GM19372 (cell line): ENCODE data around the gene LCE1E.

ENCODE experiments used
- ATAC-seq: cut with Tn5 transposase; IDR thresholded peaks from one replicate; pipeline ENCODE4 v1.9.1; 2021; ENCODE audit warnings: mild to moderate bottlenecking, low read depth, moderate library complexity; ENCODE audit not compliant: unreplicated experiment

LCE1E gene, protein sequence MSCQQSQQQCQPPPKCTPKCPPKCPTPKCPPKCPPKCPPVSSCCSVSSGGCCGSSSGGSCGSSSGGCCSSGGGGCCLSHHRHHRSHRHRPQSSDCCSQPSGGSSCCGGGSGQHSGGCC

DNA sequence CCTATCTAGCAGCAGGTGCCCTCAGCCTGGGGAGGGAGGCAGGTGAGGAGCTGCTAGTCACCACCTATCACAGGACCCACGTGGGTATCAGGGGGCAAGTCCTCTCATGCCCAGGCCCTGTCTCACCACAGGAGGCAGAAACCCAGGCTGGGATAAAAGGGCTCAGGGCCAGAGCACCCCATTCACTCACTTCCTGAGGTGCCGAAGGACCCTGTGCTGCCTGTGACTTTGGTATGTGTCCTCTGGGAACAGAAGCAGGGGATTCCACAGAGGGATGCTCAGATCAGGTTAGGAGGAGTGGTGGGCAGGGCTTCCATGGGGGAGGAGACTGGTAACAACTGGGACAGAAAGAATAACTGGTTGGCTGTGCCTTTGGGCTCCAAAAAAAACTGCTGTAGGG lies at the start of gene LCE1E:
TSS of gene LCE1E (plus strand) at position 181 of the 400 bp plus-strand sequence. CDS start 1,043 bp downstream, outside the sequence.
- ATAC-seq = no peak

GRCh38 chr1:152737997-152738396 lies 48.1 kb upstream of the LCE1E start:
- ATAC-seq = no peak

- no peak for ATAC-seq
Observed at GRCh38 chr1:152739841-152740240, 46.2 kb upstream of the LCE1E start.

DNA sequence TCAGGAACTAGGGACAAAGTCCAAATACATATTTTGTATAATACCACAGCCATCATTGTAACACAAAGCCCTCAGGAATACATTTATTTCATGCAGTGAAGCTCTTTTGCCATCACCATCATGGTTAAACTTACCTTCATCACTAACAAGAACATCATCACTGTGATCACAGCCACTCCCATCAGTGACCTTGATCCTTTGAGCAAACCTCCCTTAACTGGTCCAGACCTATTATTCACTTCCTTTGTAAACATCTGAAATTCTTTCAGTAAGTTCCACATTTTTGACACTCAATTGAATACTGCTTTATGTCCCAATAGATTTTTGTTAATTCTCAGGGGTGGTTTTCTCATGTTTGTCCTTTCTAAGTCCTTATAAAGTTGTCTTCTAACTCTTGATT lies 44.4 kb upstream of the LCE1E start:
- ATAC-seq = no peak

GRCh38 chr1:152743371-152744145 lies 42.5 kb upstream of the LCE1E start:
- no peak for ATAC-seq

DNA sequence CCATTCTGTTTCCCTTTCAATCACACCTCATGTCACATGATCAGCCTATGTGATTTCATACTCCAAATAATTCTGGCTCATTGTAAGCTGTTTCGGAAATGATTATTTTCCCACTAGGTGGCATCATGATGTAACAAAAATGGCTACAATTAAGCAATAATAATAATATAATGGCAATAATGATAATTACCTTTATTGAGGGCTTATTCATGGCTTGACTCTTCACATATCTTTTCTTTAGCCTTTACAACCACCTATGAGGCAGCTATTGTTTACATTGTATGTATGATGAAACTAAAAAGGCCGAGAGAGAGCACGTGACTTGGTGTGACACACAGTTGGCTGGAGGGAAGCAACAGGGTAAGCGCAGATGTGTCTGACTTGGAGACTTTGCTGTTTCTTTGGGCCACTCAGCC lies 40.8 kb upstream of the LCE1E start:
- no peak for ATAC-seq

- ATAC-seq = no peak
Observed at GRCh38 chr1:152745765-152746444, 40.2 kb upstream of the LCE1E start.

DNA sequence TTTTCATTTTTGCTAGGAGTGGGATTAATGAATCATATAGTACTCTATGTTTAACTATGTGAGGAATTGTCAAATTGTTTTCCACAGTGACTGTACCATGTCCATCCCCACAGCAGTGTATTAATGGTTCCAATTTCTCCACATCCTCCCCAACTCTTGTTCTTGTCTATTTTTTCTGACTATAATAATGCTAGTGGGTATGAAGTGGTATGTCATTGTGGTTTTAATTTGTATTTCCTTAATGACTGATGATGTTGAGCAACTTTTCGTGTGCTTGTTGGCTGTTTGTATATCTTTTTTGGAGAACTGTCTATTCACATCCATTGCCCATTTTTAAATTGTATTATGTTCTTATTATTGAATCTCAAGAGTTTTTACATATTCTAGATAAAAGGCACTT lies 38.2 kb upstream of the LCE1E start:
- ATAC-seq = no peak

DNA sequence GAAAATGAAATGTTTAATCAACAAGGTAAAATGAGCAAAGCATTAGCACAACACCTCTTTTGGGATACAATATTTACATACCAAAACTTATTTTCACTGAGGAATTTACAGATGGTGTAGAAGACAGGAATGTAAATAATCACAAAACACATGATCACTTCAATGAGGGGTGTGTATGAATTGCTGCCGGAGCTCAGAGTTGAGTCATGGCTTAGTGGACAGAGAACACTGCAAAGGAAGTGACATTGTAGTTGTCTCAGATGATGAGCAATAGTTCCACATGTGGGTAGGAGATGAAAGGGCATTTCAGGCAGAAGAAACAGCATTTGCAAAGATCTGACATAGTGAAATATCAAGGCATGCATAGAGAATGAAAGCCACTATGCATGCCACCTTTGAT lies 33.8 kb upstream of the LCE1E start:
- no peak for ATAC-seq

GRCh38 chr1:152753586-152753985 lies 32.5 kb upstream of the LCE1E start:
- ATAC-seq = no peak

- no peak for ATAC-seq
Observed at GRCh38 chr1:152756872-152757271, 29.2 kb upstream of the LCE1E start.

GRCh38 chr1:152757747-152758146 lies 28.3 kb upstream of the LCE1E start, which contains the start of gene KPRP:
KPRP (plus strand) TSS chr1:152758025; CDS start chr1:152759589, 1,564 bp downstream.
- ATAC-seq = no peak

DNA sequence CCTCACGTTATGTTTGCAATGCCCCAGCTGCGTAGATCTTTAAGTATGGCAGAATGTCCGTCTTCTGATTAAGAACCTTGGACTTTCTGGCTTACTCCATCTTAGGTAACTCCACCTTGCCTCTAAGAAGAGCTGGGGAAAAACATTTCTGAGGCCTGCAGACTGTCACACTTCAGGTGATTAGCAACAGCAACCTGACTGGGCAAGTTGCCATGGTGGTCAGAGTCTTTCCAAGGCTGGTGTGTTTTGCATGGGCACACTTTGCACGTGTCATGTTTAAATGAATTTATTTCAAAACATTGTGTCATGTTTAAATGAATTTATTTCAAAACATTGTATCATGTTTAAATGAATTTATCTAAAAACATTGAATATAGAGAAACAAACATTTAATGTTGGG lies 27.4 kb upstream of the LCE1E start:
- no peak for ATAC-seq

- ATAC-seq = no peak
Observed at GRCh38 chr1:152759453-152760173, 26.4 kb upstream of the LCE1E start.

DNA sequence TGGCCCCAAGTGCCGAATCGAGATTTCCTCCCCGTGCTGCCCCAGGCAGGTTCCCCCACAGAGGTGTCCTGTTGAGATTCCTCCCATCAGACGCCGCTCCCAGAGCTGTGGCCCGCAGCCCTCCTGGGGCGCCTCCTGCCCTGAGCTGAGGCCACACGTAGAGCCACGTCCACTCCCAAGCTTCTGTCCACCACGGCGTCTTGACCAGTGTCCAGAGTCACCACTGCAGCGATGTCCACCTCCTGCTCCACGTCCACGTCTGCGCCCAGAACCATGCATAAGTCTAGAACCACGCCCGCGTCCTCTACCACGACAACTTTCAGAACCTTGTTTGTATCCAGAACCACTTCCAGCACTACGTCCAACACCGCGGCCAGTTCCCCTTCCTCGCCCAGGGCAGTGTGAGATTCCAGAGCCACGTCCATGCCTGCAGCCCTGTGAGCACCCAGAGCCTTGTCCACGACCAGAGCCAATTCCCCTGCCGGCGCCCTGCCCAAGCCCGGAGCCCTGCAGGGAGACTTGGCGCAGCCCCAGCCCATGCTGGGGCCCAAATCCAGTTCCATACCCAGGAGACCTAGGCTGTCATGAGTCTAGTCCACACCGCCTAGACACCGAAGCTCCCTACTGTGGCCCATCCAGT lies 25.4 kb upstream of the LCE1E start:
- no peak for ATAC-seq

GRCh38 chr1:152761609-152762213 lies 24.3 kb upstream of the LCE1E start:
- ATAC-seq = no peak

DNA sequence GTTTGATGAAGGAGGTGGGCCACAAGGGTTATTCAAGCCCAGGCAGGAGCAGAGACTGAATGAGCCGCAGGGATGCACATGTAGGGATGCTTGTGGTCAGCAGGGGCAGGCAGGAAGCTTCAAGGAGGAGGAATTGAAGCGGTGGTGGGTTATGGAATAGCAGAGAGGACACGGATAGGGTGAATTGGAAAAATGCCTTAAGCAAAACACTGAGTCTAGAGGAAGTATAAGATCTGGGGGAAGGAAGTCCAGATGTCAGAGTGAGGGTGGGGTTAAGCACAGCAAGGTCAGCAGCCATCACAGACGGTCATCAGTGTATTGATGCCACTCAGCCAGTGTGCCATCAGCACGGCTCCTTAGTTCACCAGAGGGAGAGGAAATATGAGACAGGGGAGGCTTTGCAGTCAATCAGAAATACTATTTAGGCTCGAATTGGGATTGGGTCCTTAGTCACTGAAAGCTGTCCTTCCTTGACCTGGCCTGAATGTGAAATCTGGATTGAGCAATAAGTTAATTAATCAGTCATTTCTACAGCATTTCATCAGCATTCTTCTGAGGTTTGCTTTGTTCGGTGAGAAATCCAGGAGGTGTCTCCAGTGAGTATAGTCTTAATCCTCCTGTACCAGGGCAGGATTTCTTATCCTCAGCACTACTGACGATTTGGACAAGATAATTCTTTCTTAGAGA lies 17.1 kb upstream of the LCE1E start:
- no peak for ATAC-seq

GRCh38 chr1:152770411-152770810 lies 15.6 kb upstream of the LCE1E start:
- ATAC-seq = no peak

- ATAC-seq = no peak
Observed at GRCh38 chr1:152774875-152775274, 11.2 kb upstream of the LCE1E start, which contains the start of gene LCE1F. LCE1F (plus strand) TSS chr1:152775140; CDS start chr1:152776372, 1,232 bp downstream.
